ENCODE measurements around the gene KCNA1. TPM values are rescaled to one million over a fixed set of nuclear protein-coding genes. Genes with fewer than 3 reads are reported as not detected.
A peak's percentile ranks its signal among the peaks of the same experiment; 100 is the strongest.

KCNA1 gene
- total RNA-seq, 1 experiment from 2014 or later: 0.98 TPM

GRCh38 chr12:4909410-4909733 is 333 bp upstream of the KCNA1 start:
- Histone ChIP-seq H4K20me1 (ENCODE audit: control insufficient read depth, insufficient read depth, insufficient read length) (no peaks in the 10 kb centered on the region), H2BK20ac (ENCODE audit: low read depth, low read length, poor library complexity, severe bottlenecking) (no peak overlapping the region), H3K4me2 (ENCODE audit: insufficient read depth, insufficient read length, low read length) (peak overlapping the region; percentile 93), H4K91ac (ENCODE audit: insufficient read length, low read depth, low read length) (no peak overlapping the region), H2BK15ac (ENCODE audit: low read depth, low read length) (no peak overlapping the region), H3K79me2 (ENCODE audit: insufficient read depth, low read length) (no peaks in the 10 kb centered on the region), H3T11ph (ENCODE audit: low read length) (no peak overlapping the region), H3K9ac (ENCODE audit: extremely low read depth, insufficient read length, low read length) (no peak overlapping the region), H3K27ac (ENCODE audit: insufficient read length, low read depth, low read length) (no peak overlapping the region), H2AFZ (ENCODE audit: low read length) (no peak overlapping the region), H3K23ac (ENCODE audit: insufficient read length, low read depth, low read length) (no peak overlapping the region), H4K8ac (replicated peaks; ENCODE audit: insufficient read length, low read depth, low read length) (no peak overlapping the region), H3K14ac (ENCODE audit: insufficient read depth, low read length) (no peak overlapping the region), H4K5ac (ENCODE audit: insufficient read length, low read depth, low read length) (no peak overlapping the region), H3K4me1 (ENCODE audit: insufficient read depth, low read length) (no peaks in the 10 kb centered on the region), H2BK12ac (ENCODE audit: insufficient read length, low read depth, low read length) (no peak overlapping the region), H2BK120ac (ENCODE audit: low read depth, low read length, poor library complexity, severe bottlenecking) (no peak overlapping the region), H2AK5ac (ENCODE audit: insufficient read length, low read length) (no peak overlapping the region), H3K27me3 (ENCODE audit: insufficient read depth, low read length) (peaks cover 36% of the 10 kb centered on the region), H3K56ac (ENCODE audit: insufficient read length, low read depth, low read length) (no peak overlapping the region), H3K23me2 (ENCODE audit: insufficient read length, low read depth, low read length, poor library complexity, severe bottlenecking) (peaks cover 20% of the 10 kb centered on the region), H2BK5ac (ENCODE audit: insufficient read length, low read length) (no peak overlapping the region), H3K18ac (ENCODE audit: insufficient read length, low read depth, low read length) (no peak overlapping the region), H3K79me1 (ENCODE audit: insufficient read depth, low read depth, low read length, poor library complexity, severe bottlenecking) (no peaks in the 10 kb centered on the region), H3K4ac (ENCODE audit: low read depth, low read length) (no peak overlapping the region), H3K9me3 (ENCODE audit: control insufficient read depth, low read depth, low read length) (no peaks in the 10 kb centered on the region)
- no peak for TF ChIP-seq CTCF (conservative IDR thresholded peaks at IDR 0.05)
- H3K27me3 Mint-ChIP-seq (ENCODE audit: low read depth): peaks cover 59% of the 10 kb centered on the region
- H3K36me3 Mint-ChIP-seq (ENCODE audit: insufficient read depth in 1 of 3, low read depth in 3 of 3): peaks cover 6 to 11% (median 8%) of the 10 kb centered on the region in 3 experiments
- peak; percentile 54 for DNase-seq
- peaks cover 7 to 11% of the 10 kb centered on the region in 2 experiments for H3K9me3 Mint-ChIP-seq
- no CpG with 5 or more reads among the region's 24 CpGs for WGBS (ENCODE audit: extremely low coverage, insufficient read length, low lambda C conversion rate)
- H3K4me3 Mint-ChIP-seq: peak overlapping the region; percentile 62 to 86
- peaks cover 17 to 28% of the 10 kb centered on the region in 2 experiments for H3K4me1 Mint-ChIP-seq
- H3K27ac Mint-ChIP-seq: no peak overlapping the region
